GM23338 (cell line): ENCODE measurements around the gene MYO1E. TPM values are rescaled to one million over a fixed set of nuclear protein-coding genes. Genes with fewer than 3 reads are reported as not detected.

ENCODE experiments used
- ATAC-seq: fragments of 200-7000 bp; cut with Tn5 transposase; 3 replicates; pipeline ENCODE4 v1.9.1; 2020
- DNase-seq: peaks from one replicate; pipeline ENCODE4 v3.0.0-alpha.2; 2015; ENCODE audit warnings: low spot score
- H2AFZ ChIP-seq: fragments of 200-600 bp; sonication (generic); 2 replicates; pipeline ENCODE4 v1.8.0; 2016; ENCODE audit warnings: antibody characterized with exemption, mild to moderate bottlenecking, moderate library complexity
- H3F3A ChIP-seq: fragments of 200-600 bp; sonication (generic); replicated peaks from 2 replicates; pipeline ENCODE4 v1.8.0; 2017; ENCODE audit warnings: antibody characterized with exemption, mixed run types, low read depth
- H3K27ac ChIP-seq: fragments of 200-600 bp; sonication (generic); 2 replicates; pipeline ENCODE4 v1.6.1; 2016; ENCODE audit warnings: low read depth
- H3K27me3 ChIP-seq: fragments of 200-600 bp; sonication (generic); 2 replicates; pipeline ENCODE4 v1.8.0; 2016; ENCODE audit warnings: mild to moderate bottlenecking, mixed run types, moderate library complexity; ENCODE audit not compliant: insufficient read depth
- H3K36me3 ChIP-seq: fragments of 200-600 bp; sonication (generic); 2 replicates; pipeline ENCODE4 v1.8.0; 2016; ENCODE audit warnings: mild to moderate bottlenecking; ENCODE audit not compliant: insufficient read depth
- H3K4me1 ChIP-seq: fragments of 200-600 bp; sonication (generic); 2 replicates; pipeline ENCODE4 v1.8.0; 2016; ENCODE audit warnings: mild to moderate bottlenecking, moderate library complexity; ENCODE audit not compliant: insufficient read depth
- H3K4me2 ChIP-seq: fragments of 200-600 bp; sonication (generic); 2 replicates; pipeline ENCODE4 v1.7.1; 2017; ENCODE audit warnings: mixed run types
- H3K4me3 ChIP-seq: fragments of 200-600 bp; sonication (generic); 2 replicates; pipeline ENCODE4 v1.6.1; 2016; ENCODE audit warnings: mixed run types
- H3K79me2 ChIP-seq: fragments of 200-600 bp; sonication (generic); replicated peaks from 2 replicates; pipeline ENCODE4 v1.8.0; 2017; ENCODE audit warnings: mild to moderate bottlenecking; ENCODE audit not compliant: insufficient read depth
- H3K9me2 ChIP-seq: fragments of 200-600 bp; sonication (generic); 2 replicates; pipeline ENCODE4 v1.8.0; 2017; ENCODE audit not compliant: insufficient read depth
- H4K20me1 ChIP-seq: fragments of 200-600 bp; sonication (generic); replicated peaks from 2 replicates; pipeline ENCODE4 v1.8.0; 2017; ENCODE audit warnings: mild to moderate bottlenecking; ENCODE audit not compliant: insufficient read depth
- H3K27ac Mint-ChIP-seq: 2 replicates; pipeline ENCODE4 v1.8.0; 2020; ENCODE audit warnings: inconsistent platforms, mild to moderate bottlenecking, moderate library complexity, mixed read lengths
- H3K27me3 Mint-ChIP-seq: 3 replicates; pipeline ENCODE4 v1.8.0; 2022; ENCODE audit warnings: low read depth, mild to moderate bottlenecking, moderate library complexity, mixed read lengths, inconsistent platforms; ENCODE audit not compliant: insufficient read depth, poor library complexity
- H3K36me3 Mint-ChIP-seq: 3 replicates; pipeline ENCODE4 v1.8.0; 2021; ENCODE audit warnings: low read depth, mild to moderate bottlenecking, inconsistent platforms, moderate library complexity, mixed read lengths
- H3K4me1 Mint-ChIP-seq: 3 replicates; pipeline ENCODE4 v1.8.0; 2020; ENCODE audit warnings: mild to moderate bottlenecking, inconsistent platforms, mixed read lengths
- H3K4me3 Mint-ChIP-seq: 3 replicates; pipeline ENCODE4 v1.8.0; 2021; ENCODE audit warnings: moderate library complexity, mild to moderate bottlenecking, inconsistent platforms, mixed read lengths
- H3K9me3 Mint-ChIP-seq: 3 replicates; pipeline ENCODE4 v1.8.0; 2020; ENCODE audit warnings: moderate library complexity, mild to moderate bottlenecking, inconsistent platforms, mixed read lengths
- CREB1 ChIP-seq: fragments of 250-450 bp; sonication (Bioruptor Pico); IDR thresholded peaks from 2 replicates; pipeline ENCODE4 v1.5.0; 2020; ENCODE audit warnings: low read depth, mild to moderate bottlenecking, moderate library complexity
- ETS1 ChIP-seq: IDR thresholded peaks from 2 replicates; pipeline ENCODE4 v1.6.1; 2016; ENCODE audit warnings: antibody characterized with exemption
- EZH2 ChIP-seq: fragments of 200-600 bp; sonication (generic); IDR thresholded peaks from one replicate; pipeline ENCODE4 v1.8.0; 2017; ENCODE audit warnings: antibody characterized with exemption, mild to moderate bottlenecking, low read depth; ENCODE audit not compliant: unreplicated experiment
- EZH2phosphoT487 ChIP-seq: fragments of 200-600 bp; sonication (generic); IDR thresholded peaks from one replicate; pipeline ENCODE4 v1.8.1; 2018; ENCODE audit warnings: antibody characterized with exemption; ENCODE audit not compliant: unreplicated experiment
- JUNB ChIP-seq: IDR thresholded peaks from one replicate; pipeline ENCODE4 v1.6.1; 2016; ENCODE audit warnings: antibody characterized with exemption; ENCODE audit not compliant: unreplicated experiment
- NANOG ChIP-seq: IDR thresholded peaks from 2 replicates; pipeline ENCODE4 v1.6.1; 2016; ENCODE audit warnings: antibody characterized with exemption, borderline replicate concordance
- POLR2AphosphoS5 ChIP-seq: IDR thresholded peaks from 2 replicates; pipeline ENCODE4 v1.6.1; 2016; ENCODE audit warnings: antibody characterized with exemption, low read depth
- REST ChIP-seq: IDR thresholded peaks from one replicate; pipeline ENCODE4 v1.6.1; 2018; ENCODE audit warnings: antibody characterized with exemption; ENCODE audit not compliant: unreplicated experiment
- STAT1 ChIP-seq: IDR thresholded peaks from one replicate; pipeline ENCODE4 v1.6.1; 2016; ENCODE audit warnings: antibody characterized with exemption; ENCODE audit not compliant: unreplicated experiment
- ZNF114 ChIP-seq: fragments of 250-450 bp; sonication (Bioruptor Pico); IDR thresholded peaks from 2 replicates; pipeline ENCODE4 v1.5.0; 2020; ENCODE audit warnings: mild to moderate bottlenecking, moderate library complexity
- ZNF331 ChIP-seq: fragments of 250-450 bp; sonication (Bioruptor Pico); IDR thresholded peaks from 2 replicates; pipeline ENCODE4 v1.5.0; 2020; ENCODE audit warnings: low read depth, mild to moderate bottlenecking, moderate library complexity
- polyA plus RNA-seq: library from polyadenylated mRNA; unstranded; fragments of >200 nt; fragmentation: Nextera tagmentation; extraction: Ambion mirVana; gene quantifications from 2 replicates; pipeline ENCODE4 v1.2.1, GENCODE V29; 2016
- total RNA-seq: library from RNA; depleted of rRNA; stranded (reverse); fragments of >200 nt; shearing (Covaris generic); gene quantifications from 2 replicates; pipeline ENCODE4 v1.2.3, GENCODE V29; 2014
- TF ChIP-seq, protein P1 (sequence below), 2 experiments: fragments of 200-600 bp in 1 of 2; sonication (generic) in 1 of 2; conservative IDR thresholded peaks; 2 replicates each; pipeline versions ENCODE4 v1.5.1 to v1.6.1; 2016 to 2017; ENCODE audit warnings: antibody characterized with exemption in 2 of 2, low read depth in 2 of 2, mild to moderate bottlenecking in 2 of 2, moderate library complexity in 1 of 2
- TF ChIP-seq, protein P2 (sequence below): fragments of 250-450 bp; sonication (Bioruptor Pico); IDR thresholded peaks from 2 replicates; pipeline ENCODE4 v1.5.0; 2020; ENCODE audit warnings: mild to moderate bottlenecking, moderate library complexity

The MYO1E gene
- total and polyA plus RNA-seq, 2 experiments from 2014 or later = 68.3 to 131 TPM

GRCh38 chr15:59329091-59329490, 43.6 kb downstream of the MYO1E start:
- no peak overlapping the region for H3K4me3 Mint-ChIP-seq
- Histone ChIP-seq H3K27me3 (no peaks in the 10 kb centered on the region), H4K20me1 (peaks cover 2% of the 10 kb centered on the region), H3K27ac (no peak overlapping the region), H3K79me2 (peaks cover 78% of the 10 kb centered on the region), H3F3A (no peaks in the 10 kb centered on the region), H3K36me3 (no peaks in the 10 kb centered on the region), H3K9me2 (no peaks in the 10 kb centered on the region), H3K4me3 (no peak overlapping the region), H3K4me1 (peaks cover 33% of the 10 kb centered on the region), H2AFZ (no peak overlapping the region), H3K4me2 (no peak overlapping the region)
- H3K27me3 Mint-ChIP-seq = peaks cover 4% of the 10 kb centered on the region
- no peak for DNase-seq
- no peaks in the 10 kb centered on the region for H3K9me3 Mint-ChIP-seq
- no peak overlapping the region for H3K27ac Mint-ChIP-seq
- TF ChIP-seq REST = no peak
- no peak for TF ChIP-seq EZH2phosphoT487
- TF ChIP-seq, protein P1, sequence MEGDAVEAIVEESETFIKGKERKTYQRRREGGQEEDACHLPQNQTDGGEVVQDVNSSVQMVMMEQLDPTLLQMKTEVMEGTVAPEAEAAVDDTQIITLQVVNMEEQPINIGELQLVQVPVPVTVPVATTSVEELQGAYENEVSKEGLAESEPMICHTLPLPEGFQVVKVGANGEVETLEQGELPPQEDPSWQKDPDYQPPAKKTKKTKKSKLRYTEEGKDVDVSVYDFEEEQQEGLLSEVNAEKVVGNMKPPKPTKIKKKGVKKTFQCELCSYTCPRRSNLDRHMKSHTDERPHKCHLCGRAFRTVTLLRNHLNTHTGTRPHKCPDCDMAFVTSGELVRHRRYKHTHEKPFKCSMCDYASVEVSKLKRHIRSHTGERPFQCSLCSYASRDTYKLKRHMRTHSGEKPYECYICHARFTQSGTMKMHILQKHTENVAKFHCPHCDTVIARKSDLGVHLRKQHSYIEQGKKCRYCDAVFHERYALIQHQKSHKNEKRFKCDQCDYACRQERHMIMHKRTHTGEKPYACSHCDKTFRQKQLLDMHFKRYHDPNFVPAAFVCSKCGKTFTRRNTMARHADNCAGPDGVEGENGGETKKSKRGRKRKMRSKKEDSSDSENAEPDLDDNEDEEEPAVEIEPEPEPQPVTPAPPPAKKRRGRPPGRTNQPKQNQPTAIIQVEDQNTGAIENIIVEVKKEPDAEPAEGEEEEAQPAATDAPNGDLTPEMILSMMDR (conservative IDR thresholded peaks at IDR 0.05; ENCODE audit: low read depth in 2 of 2) = no peak
- no peak for TF ChIP-seq NANOG
- TF ChIP-seq ZNF331 (CRISPR knock-in tag) = no peak
- TF ChIP-seq JUNB = no peak
- no peak for TF ChIP-seq POLR2AphosphoS5
- TF ChIP-seq STAT1 = no peak
- TF ChIP-seq, protein P2, sequence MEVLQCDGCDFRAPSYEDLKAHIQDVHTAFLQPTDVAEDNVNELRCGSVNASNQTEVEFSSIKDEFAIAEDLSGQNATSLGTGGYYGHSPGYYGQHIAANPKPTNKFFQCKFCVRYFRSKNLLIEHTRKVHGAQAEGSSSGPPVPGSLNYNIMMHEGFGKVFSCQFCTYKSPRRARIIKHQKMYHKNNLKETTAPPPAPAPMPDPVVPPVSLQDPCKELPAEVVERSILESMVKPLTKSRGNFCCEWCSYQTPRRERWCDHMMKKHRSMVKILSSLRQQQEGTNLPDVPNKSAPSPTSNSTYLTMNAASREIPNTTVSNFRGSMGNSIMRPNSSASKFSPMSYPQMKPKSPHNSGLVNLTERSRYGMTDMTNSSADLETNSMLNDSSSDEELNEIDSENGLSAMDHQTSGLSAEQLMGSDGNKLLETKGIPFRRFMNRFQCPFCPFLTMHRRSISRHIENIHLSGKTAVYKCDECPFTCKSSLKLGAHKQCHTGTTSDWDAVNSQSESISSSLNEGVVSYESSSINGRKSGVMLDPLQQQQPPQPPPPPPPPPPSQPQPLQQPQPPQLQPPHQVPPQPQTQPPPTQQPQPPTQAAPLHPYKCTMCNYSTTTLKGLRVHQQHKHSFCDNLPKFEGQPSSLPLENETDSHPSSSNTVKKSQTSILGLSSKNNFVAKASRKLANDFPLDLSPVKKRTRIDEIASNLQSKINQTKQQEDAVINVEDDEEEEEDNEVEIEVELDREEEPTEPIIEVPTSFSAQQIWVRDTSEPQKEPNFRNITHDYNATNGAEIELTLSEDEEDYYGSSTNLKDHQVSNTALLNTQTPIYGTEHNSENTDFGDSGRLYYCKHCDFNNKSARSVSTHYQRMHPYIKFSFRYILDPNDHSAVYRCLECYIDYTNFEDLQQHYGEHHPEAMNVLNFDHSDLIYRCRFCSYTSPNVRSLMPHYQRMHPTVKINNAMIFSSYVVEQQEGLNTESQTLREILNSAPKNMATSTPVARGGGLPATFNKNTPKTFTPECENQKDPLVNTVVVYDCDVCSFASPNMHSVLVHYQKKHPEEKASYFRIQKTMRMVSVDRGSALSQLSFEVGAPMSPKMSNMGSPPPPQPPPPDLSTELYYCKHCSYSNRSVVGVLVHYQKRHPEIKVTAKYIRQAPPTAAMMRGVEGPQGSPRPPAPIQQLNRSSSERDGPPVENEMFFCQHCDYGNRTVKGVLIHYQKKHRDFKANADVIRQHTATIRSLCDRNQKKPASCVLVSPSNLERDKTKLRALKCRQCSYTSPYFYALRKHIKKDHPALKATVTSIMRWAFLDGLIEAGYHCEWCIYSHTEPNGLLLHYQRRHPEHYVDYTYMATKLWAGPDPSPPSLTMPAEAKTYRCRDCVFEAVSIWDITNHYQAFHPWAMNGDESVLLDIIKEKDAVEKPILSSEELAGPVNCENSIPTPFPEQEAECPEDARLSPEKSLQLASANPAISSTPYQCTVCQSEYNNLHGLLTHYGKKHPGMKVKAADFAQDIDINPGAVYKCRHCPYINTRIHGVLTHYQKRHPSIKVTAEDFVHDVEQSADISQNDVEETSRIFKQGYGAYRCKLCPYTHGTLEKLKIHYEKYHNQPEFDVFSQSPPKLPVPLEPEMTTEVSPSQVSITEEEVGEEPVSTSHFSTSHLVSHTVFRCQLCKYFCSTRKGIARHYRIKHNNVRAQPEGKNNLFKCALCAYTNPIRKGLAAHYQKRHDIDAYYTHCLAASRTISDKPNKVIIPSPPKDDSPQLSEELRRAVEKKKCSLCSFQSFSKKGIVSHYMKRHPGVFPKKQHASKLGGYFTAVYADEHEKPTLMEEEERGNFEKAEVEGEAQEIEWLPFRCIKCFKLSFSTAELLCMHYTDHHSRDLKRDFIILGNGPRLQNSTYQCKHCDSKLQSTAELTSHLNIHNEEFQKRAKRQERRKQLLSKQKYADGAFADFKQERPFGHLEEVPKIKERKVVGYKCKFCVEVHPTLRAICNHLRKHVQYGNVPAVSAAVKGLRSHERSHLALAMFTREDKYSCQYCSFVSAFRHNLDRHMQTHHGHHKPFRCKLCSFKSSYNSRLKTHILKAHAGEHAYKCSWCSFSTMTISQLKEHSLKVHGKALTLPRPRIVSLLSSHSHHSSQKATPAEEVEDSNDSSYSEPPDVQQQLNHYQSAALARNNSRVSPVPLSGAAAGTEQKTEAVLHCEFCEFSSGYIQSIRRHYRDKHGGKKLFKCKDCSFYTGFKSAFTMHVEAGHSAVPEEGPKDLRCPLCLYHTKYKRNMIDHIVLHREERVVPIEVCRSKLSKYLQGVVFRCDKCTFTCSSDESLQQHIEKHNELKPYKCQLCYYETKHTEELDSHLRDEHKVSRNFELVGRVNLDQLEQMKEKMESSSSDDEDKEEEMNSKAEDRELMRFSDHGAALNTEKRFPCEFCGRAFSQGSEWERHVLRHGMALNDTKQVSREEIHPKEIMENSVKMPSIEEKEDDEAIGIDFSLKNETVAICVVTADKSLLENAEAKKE (CRISPR knock-in tag) = no peak
- TF ChIP-seq ZNF114 (CRISPR knock-in tag) = no peak
- TF ChIP-seq EZH2 = no peak
- no peak for TF ChIP-seq CREB1 (CRISPR knock-in tag)
- TF ChIP-seq ETS1 = no peak
- no peaks in the 10 kb centered on the region for H3K36me3 Mint-ChIP-seq
- no peak for ATAC-seq
- peaks cover 57% of the 10 kb centered on the region; the same call in 2 of the 3 replicates for H3K4me1 Mint-ChIP-seq
